Ramos (cell line): ENCODE measurements around the gene SLC25A21.
"Not testable (repeated sequence)": the region's sequence is repeated elsewhere in the genome, so short reads cannot be mapped to it uniquely, and the experiment has no call there.

Experiments
- in situ Hi-C: fragments of 300-500 bp; cut with MboI; formaldehyde crosslinking; loops from one replicate; pipeline ENCODE4 v1.14.3; 2022; ENCODE audit warnings: low sequenced_read_pairs; ENCODE audit not compliant: unreplicated experiment

The SLC25A21 gene

DNA sequence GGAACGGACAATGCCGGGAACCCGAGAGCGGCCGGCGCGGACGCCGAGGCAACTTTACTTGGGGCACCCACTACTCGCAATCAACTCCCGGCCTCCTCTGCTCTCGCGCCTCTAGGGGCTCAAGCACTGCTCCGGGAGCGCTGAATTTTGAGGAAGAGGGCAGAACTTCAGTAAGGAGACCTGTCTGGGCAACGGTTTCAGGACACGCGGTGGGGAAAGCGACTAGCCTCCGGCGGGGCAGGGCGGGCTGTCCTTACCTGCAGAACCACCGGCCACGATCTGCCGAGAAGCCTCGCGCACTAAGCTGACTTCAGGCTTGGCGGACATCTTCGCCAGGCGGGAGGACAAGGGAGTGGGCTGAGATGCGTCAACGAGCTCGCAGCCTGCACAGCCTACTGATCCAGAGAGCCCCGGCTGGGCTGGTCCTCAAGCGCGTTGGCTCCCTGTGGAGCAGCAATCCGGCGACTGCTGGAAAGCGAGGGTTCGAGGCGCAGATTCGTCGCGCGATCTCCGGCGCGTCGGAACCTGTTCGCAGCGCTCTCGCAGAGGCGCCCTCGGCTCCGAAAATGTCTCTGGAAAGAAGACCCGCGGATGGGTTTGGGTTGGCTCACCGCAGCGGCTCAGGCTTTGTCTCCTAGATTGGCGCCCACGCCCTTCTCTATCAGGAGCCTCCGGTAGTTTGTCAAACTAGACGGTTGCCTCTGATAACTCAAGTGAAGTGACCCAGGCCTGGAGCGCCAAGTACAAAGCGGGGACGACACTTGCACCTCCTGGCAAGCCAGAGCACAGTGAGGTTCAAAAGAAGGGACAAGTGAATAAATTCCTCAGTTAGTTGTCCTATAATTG, at the start of gene SLC25A21:
TSS of gene SLC25A21 (minus strand) at position 583 of the 846 bp plus-strand sequence.
- in situ Hi-C loops: no loop called here

DNA sequence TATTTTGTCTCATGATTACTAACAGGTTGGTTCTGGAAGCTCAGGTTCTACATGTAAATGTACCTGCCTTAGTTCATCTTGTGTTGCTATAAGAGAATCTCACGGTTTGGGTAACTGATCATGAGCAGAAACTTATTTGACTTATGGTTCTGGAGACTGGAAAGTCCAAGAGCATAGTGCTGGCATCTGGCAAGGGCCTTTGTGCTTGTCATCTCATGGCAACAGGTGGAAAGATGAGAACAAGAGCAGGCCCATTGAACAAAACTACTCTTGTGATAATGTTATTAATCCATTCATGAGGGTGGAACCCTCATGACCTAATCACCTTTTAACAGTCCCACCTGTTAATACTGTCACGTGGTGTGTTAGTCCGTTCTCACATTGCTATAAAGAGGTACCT, 48.7 kb upstream of the SLC25A21 start:
- in situ Hi-C loops: no loop called here

DNA sequence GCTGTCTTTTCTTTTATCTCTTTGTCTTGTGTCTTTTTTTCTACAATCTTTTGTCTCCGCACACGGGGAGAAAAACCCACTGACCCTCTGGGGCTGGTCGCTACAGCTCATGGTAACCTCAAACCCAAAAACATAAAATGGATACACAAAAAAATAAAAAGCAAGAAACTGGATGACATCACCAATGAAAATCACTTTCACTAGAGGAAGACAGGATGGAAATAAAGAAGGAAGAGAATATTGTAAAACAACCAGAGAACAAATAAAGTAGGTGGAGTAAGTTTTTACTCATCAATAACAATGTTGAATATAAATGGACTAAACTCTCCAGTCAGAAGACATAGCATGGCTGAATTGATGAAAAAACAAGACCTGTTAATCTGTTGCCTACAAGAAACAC, 42.9 kb upstream of the SLC25A21 start:
- in situ Hi-C loops: no loop called here

DNA sequence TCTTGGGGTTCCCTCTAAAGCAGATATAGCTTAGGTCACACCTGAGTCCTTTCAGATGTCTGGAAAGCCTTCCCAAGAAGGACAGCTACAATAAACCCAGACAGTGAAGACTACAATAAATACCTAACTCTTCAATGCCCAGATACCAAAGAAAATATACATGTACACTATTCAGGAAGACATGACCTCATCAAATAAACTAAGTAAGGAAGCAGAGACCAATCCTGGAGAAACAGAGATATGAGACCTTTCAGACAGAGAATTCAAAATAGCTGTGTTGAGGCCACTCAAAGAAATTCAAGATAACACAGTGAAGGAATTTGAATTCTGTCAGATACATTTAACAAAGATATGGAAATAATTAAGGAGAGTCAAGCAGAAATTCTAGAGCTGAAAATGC, 40.6 kb upstream of the SLC25A21 start:
- in situ Hi-C loops: no loop called here

DNA sequence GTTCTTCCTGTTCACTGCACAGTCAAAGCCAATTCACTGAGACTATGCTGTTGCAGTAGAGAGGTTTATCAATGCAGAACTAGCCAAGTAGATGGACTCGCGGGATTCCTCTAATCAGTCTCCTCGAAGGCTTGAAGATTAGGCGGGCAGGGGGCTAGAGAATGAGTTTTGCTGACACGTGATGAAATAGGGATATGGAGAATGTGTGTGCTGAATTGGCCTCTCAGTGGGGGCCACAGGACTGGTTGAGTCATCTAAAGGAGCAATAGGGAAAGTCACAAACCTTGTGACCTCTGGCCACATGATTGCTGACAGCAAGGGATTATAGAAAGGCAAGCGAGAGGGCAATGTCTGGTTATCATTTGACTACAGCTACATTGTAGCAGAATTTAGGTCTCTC, 38.0 kb upstream of the SLC25A21 start:
- in situ Hi-C loops: no loop called here

GRCh38 chr14:37209617-37210016, 37.2 kb upstream of the SLC25A21 start:
- in situ Hi-C loops: not testable (repeated sequence)

DNA sequence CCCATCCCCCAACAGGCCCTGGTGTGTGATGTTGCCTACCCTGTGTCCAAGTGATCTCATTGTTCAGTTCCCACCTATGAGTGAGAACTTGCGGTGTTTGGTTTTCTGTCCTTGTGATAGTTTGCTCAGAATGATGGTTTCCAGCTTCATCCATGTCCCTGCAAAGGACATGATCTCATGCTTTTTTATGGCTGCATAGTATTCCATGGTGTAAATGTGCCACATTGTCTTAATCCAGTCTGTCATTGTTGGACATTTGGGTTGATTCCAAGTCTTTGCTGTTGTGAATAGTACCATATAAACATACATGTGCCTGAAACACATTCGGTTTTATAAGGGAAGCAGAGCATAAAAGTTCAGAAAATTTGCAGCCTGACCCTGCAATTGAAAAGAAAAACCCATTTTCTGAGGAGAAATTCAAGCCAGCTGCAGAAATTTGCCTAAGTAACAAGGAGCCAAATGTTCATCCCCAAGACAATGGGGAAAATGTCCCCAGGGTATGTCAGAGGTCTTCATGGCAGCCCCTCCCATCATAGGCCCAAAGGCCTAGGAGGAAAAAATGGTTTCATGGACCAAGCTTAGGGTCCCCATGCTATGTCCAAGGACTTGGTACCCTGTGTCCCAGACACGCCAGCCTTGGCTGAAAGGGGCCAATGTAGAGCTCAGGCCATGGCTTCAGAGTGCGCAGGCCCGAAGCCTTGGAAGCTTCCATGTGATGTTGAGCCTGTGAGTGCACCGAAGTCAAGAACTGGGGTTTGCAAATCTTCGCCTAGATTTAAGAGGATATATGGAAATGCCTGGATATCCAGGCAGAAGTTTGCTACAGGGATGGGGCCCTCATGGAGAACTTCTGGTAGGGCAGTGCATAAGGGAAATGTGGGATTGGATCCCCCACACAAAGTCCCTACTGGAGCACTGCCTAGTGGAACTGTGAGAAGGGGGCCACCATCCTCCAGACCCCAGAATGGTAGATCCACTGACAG, 33.5 kb upstream of the SLC25A21 start:
- in situ Hi-C loops: not testable (repeated sequence)

DNA sequence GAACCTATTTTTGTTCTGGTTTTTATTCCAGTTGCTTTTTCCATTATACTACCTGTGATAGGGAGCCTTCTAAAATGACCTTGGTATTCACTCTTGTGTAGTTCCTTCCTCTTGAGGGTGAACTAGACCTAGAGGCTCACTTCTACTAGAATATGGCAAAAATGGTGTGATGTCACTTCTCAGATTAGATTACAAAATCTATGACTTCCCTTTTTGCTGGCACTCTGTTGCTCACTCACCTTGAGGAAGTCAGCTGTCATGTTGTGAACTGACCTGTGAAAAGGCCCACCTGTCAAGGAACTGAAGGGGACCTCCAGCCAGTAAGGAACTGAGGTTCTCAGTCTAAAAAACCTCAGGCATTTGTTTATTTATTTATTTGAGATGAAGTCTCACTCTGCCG, 31.0 kb upstream of the SLC25A21 start:
- in situ Hi-C loops: no loop called here

- in situ Hi-C loops: no loop called here
Measured at GRCh38 chr14:37202812-37203211, 30.4 kb upstream of the SLC25A21 start.

GRCh38 chr14:37202265-37202664, 29.9 kb upstream of the SLC25A21 start:
- in situ Hi-C loops: no loop called here

GRCh38 chr14:37201724-37202123, 29.3 kb upstream of the SLC25A21 start:
- in situ Hi-C loops: no loop called here

DNA sequence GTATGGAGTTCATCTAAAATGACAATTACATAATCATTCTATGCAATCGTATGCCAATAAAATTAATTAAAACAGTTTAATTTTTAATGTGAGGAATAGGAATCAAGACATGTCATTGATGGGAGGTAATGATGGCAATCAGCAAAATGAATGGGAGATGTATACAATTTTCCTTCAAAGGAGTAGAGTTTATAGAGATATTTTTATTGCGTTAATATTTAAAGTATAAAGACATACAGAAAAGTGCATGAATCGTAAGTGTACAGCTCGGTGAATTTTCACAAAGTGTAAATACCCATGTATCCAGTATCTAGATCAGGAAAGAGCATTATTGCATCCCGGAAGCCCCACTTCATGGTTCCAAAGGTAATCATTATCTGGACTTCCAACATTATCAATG, 26.5 kb upstream of the SLC25A21 start:
- in situ Hi-C loops: no loop called here

- in situ Hi-C loops: no loop called here
Measured at GRCh38 chr14:37198273-37198598, 25.8 kb upstream of the SLC25A21 start.

- in situ Hi-C loops: no loop called here
Measured at GRCh38 chr14:37197421-37198272, 25.2 kb upstream of the SLC25A21 start, which contains the start of gene MIPOL1. Gene MIPOL1 (plus strand): TSS chr14:37197937. CDS start chr14:37247889, 49,952 bp downstream.

DNA sequence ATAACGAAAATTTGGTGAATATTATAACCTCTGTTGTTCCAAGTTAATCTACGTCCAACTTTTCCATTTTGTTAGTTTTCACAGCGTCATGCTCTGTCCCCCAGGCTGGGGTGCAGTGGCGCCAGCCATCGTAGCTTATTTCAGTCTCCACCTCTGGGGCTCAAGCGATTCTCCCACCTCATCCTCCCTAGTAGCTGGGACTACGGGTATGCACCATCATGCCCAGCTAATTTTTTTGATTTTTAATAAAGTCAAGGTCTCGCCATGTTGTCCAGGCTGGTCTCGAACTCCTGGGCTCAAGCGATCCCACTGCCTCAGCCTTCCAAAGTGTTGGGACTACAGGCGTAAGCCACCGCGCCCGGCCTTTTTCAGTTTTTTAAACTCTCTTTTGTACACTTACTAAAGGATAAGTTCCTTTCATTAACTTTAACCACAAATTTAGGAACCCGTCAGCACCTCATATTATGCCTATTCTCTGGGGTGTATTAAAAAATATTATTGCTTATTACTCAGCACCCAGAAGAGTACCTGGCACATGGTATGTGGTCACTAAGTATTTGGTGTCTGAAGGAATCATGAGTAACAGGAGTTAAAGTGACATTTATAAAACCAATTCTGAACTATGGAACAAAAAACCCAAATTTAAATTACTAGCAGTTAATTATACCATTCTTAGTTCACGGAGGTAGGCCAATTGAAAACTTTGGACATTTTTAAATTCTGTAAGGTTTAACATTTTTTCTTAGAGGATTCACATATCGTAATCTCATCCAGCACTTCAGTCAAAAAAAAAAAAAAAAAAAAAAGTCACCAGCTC, 24.4 kb upstream of the SLC25A21 start:
- in situ Hi-C loops: no loop called here

DNA sequence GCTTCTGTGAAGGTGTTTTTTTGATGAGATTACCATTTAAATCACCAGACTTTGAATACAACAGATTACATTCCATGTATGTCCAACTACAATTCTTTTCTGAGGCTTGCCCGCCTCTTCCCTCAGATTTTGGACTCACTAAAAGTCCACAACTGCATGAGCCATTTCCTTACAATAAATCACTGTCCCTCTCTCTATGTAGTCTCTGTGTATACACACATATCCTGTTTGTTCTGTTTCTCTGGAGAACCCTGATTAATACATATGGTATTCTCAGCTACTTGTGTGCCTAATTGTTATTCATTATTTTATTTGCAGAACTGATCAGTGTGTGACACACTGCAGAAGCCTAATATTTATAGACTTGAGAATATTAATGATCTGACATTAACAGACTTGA, 22.9 kb upstream of the SLC25A21 start:
- in situ Hi-C loops: no loop called here

GRCh38 chr14:37194698-37195097, 22.3 kb upstream of the SLC25A21 start:
- in situ Hi-C loops: no loop called here

DNA sequence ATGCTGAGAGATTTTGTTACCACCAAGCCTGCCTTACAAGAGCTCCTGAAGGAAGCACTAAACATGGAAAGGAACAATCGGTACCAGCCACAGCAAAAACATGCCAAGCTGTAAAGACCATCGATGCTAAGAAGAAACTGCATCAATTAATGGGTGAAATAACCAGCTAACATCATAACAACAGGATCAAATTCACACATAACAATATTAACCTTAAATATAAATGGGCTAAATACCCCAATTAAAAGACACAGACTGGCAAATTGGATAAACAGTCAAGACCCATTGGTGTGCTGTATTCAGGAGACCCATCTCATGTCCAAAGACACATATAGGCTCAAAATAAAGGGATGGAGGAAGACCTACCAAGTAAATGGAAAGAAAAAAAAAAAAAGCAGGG, 17.3 kb upstream of the SLC25A21 start:
- in situ Hi-C loops: not testable (repeated sequence)

GRCh38 chr14:37187840-37188577, 15.6 kb upstream of the SLC25A21 start:
- in situ Hi-C loops: not testable (repeated sequence)
